ENCODE data around the gene CAT. TPM values are rescaled to one million over a fixed set of nuclear protein-coding genes. Genes with fewer than 3 reads are reported as not detected.

The CAT gene
- total and polyA plus RNA-seq, 7 donors: 27.9 to 110 (median 83.9) TPM

DNA sequence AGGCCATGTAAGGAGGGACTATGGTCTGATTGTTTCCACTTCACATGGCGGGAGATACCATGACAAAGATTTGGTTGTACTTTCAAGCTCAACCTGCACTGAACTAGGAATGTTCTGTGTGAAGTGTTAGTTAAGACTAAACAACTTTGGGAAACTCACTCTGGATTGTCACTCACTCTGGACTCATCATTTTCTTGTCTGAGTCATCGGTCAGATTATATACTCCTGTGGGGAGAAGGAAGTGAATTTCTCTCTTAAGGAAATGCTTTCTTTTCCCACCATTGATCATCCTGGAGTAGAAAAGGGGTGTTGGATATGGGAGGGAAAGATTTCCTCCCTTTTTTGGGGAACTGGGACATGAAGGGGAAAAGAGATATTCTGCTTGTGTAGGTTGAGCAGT is 26.9 kb upstream of the CAT start:
- WGBS, 3 donors: 89 to 98% (median 91%) methylated on average over 2 of the region's 2 CpGs
- TF ChIP-seq, protein P1, sequence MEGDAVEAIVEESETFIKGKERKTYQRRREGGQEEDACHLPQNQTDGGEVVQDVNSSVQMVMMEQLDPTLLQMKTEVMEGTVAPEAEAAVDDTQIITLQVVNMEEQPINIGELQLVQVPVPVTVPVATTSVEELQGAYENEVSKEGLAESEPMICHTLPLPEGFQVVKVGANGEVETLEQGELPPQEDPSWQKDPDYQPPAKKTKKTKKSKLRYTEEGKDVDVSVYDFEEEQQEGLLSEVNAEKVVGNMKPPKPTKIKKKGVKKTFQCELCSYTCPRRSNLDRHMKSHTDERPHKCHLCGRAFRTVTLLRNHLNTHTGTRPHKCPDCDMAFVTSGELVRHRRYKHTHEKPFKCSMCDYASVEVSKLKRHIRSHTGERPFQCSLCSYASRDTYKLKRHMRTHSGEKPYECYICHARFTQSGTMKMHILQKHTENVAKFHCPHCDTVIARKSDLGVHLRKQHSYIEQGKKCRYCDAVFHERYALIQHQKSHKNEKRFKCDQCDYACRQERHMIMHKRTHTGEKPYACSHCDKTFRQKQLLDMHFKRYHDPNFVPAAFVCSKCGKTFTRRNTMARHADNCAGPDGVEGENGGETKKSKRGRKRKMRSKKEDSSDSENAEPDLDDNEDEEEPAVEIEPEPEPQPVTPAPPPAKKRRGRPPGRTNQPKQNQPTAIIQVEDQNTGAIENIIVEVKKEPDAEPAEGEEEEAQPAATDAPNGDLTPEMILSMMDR (IDR thresholded peaks at IDR 0.05): no peak
- intact Hi-C loops (cut with DNase I): no loop called here
- Histone ChIP-seq H3K4me1 (no peaks in the 10 kb centered on the region), H3K9me3 (peaks cover 11% of the 10 kb centered on the region), H3K27me3 (ENCODE audit: insufficient read depth in 3 of 3, low read length in 2 of 3) (no peaks in the 10 kb centered on the region), H3K36me3 (ENCODE audit: insufficient read depth in 1 of 2, low read depth in 1 of 2) (no peaks in the 10 kb centered on the region), H3K27ac (no peak overlapping the region), H3K4me3 (no peak overlapping the region)
- DNase-seq: no peak
- ATAC-seq: no peak

DNA sequence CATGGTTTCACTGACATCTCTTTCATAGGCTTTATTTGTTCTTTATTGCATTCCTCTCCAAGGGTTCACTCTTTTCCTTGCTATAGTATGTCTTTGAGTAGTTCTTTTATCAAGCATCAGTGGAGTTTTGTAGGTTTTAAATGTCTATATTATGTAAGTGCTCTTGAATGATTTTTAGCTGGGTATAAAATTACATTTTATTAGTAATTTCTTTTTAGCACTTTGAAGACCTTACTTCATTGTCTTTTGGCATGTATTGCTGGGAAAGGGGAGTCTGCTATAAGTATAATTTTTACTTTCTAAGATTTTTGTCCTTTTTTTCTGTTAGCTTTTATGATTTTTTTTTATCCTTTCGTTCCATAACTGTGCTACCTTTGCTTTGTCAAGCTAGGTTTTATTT is 25.5 kb upstream of the CAT start:
- Histone ChIP-seq H3K27me3 (ENCODE audit: insufficient read depth in 3 of 3, low read length in 2 of 3) (no peaks in the 10 kb centered on the region), H3K4me3 (no peak overlapping the region), H3K36me3 (ENCODE audit: insufficient read depth in 1 of 2, low read depth in 1 of 2) (no peaks in the 10 kb centered on the region), H3K27ac (no peak overlapping the region), H3K9me3 (peaks cover 11% of the 10 kb centered on the region), H3K4me1 (peaks cover 8% of the 10 kb centered on the region)
- ATAC-seq: no peak
- intact Hi-C loops (cut with DNase I): no loop called here
- WGBS, 3 donors: 75 to 80% (median 80%) methylated on average over 1 of the region's 1 CpG
- DNase-seq: no peak
- TF ChIP-seq, protein P1 (IDR thresholded peaks at IDR 0.05): no peak

DNA sequence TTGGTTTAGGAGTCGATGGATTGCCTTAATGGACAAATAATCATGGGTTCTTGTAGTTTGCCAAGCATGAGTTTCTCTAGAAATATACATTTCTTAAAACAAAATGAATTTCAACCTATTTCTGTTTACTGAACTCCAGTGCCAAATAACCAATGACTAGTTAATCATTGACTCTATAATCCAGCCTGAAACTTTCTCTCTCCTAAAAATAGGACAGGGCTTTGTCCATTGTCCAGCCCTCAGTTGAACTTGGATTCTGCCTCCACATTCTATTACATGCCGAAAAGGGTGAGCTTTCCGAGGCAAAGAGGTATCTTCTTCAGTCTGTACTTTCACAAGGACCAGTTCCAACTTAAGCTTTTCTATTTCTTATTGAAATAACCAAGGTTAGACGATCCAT is 23.2 kb upstream of the CAT start:
- 45 to 63% (median 60%) methylated on average over 4 of the region's 4 CpGs for WGBS, 3 donors
- no peak overlapping the region for H3K4me3 ChIP-seq
- no peaks in the 10 kb centered on the region for H3K36me3 ChIP-seq (ENCODE audit: insufficient read depth in 1 of 2, low read depth in 1 of 2)
- peaks cover 11% of the 10 kb centered on the region for H3K9me3 ChIP-seq
- H3K27me3 ChIP-seq (ENCODE audit: insufficient read depth in 3 of 3, low read length in 2 of 3): no peaks in the 10 kb centered on the region
- H3K27ac ChIP-seq: no peak overlapping the region
- no peak for DNase-seq
- peak in 1 of 4 donors; percentile 46 for ATAC-seq
- H3K4me1 ChIP-seq: peaks cover 8% of the 10 kb centered on the region
- TF ChIP-seq, protein P1 (IDR thresholded peaks at IDR 0.05): no peak
- intact Hi-C loops (cut with DNase I): no loop called here

DNA sequence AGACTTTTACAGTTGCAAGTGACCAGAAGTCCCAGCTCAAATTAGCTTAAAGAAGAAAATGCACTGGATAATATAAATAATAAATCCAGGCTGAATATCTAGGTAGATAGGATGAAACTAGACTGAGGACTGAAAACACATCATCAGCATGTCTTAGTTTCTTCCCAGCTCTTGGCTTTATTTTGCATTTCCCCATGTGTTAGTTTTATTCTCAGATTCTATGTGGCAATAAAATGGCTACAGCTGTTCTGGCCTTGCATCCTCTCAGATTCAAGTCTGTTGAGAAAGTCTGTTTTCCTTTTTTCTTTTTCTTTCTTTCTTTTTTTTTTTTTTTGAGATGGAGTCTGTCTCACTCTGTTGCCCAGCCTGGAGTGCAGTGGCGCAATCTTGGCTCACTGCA is 22.6 kb upstream of the CAT start:
- DNase-seq: no peak
- Histone ChIP-seq H3K27me3 (ENCODE audit: insufficient read depth in 3 of 3, low read length in 2 of 3) (no peaks in the 10 kb centered on the region), H3K9me3 (peaks cover 11% of the 10 kb centered on the region), H3K4me3 (no peak overlapping the region), H3K27ac (no peak overlapping the region), H3K4me1 (peaks cover 8% of the 10 kb centered on the region), H3K36me3 (ENCODE audit: insufficient read depth in 1 of 2, low read depth in 1 of 2) (no peaks in the 10 kb centered on the region)
- WGBS, 3 donors: 56 to 89% (median 62%) methylated on average over 1 of the region's 1 CpG
- peak; percentile 22 to 67 (median 55) for ATAC-seq
- TF ChIP-seq, protein P1 (IDR thresholded peaks at IDR 0.05): no peak
- intact Hi-C loops (cut with DNase I): no loop called here

DNA sequence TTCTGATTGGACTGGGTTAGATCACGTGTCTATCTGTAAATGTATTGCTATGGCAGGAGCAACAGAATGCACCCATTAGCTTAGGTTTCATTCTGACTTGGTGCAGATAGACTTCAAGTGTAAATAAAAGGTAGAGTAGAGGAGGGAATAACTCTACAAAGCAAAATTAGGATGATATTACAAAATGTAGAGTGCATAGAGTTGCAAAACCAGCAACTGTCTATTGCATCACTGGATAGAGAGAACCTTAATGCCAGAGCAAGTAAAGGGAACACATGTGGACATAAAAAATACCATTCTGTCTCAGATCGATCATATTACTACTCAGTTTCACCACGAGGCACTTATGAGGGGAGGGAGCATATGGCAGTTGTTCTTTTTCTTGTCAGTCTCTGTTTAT is 22.0 kb upstream of the CAT start:
- Histone ChIP-seq H3K36me3 (ENCODE audit: insufficient read depth in 1 of 2, low read depth in 1 of 2) (no peaks in the 10 kb centered on the region), H3K4me1 (peaks cover 8% of the 10 kb centered on the region), H3K4me3 (no peak overlapping the region), H3K9me3 (peaks cover 11% of the 10 kb centered on the region), H3K27ac (no peak overlapping the region), H3K27me3 (ENCODE audit: insufficient read depth in 3 of 3, low read length in 2 of 3) (no peaks in the 10 kb centered on the region)
- DNase-seq (no peak), ATAC-seq (peak in 3 of 4 donors; percentile 58 to 84 (median 82))
- TF ChIP-seq, protein P1 (IDR thresholded peaks at IDR 0.05): no peak
- intact Hi-C loops (cut with DNase I): no loop called here
- WGBS, 3 donors: 31 to 33% (median 32%) methylated on average over 3 of the region's 3 CpGs

Measured in psoas muscle (tissue), 8 donors.